NCI-H1417 treated with DMSO at 0.1 percent for 48 hours (cell line): Measurements from ENCODE around the gene GHRHR.

Experiments
- DNase-seq: peaks from one replicate; lab custom pipeline; 2025; lab: John Stamatoyannopoulos, UW

GHRHR gene

GRCh38 chr7:30968747-30969603 lies 5.2 kb downstream of the GHRHR start:
- DNase-seq = no peak

GRCh38 chr7:30969604-30969970 lies 5.8 kb downstream of the GHRHR start:
- DNase-seq = no peak

GRCh38 chr7:30970074-30970473 lies 6.3 kb downstream of the GHRHR start:
- DNase-seq = no peak

- no peak for DNase-seq
Measured at GRCh38 chr7:30970594-30971094, 6.9 kb downstream of the GHRHR start.

GRCh38 chr7:30971440-30971839 lies 7.7 kb downstream of the GHRHR start:
- DNase-seq = no peak

GRCh38 chr7:30971840-30972563 lies 8.2 kb downstream of the GHRHR start:
- DNase-seq = no peak

GRCh38 chr7:30973292-30973691 lies 9.5 kb downstream of the GHRHR start:
- DNase-seq = no peak

- no peak for DNase-seq
Measured at GRCh38 chr7:30973791-30974604, 10.2 kb downstream of the GHRHR start.

- no peak for DNase-seq
Measured at GRCh38 chr7:30974605-30975255, 11.0 kb downstream of the GHRHR start.

- no peak for DNase-seq
Measured at GRCh38 chr7:30975256-30975899, 11.6 kb downstream of the GHRHR start.

GRCh38 chr7:30976381-30976780 lies 12.6 kb downstream of the GHRHR start:
- no peak for DNase-seq

- DNase-seq = no peak
Measured at GRCh38 chr7:30977222-30977621, 13.5 kb downstream of the GHRHR start.

GRCh38 chr7:30977896-30978564 lies 14.3 kb downstream of the GHRHR start:
- DNase-seq = no peak

- DNase-seq = no peak
Measured at GRCh38 chr7:30979027-30979426, 15.3 kb downstream of the GHRHR start.

- DNase-seq = no peak
Measured at GRCh38 chr7:30980194-30980593, 16.4 kb downstream of the GHRHR start.

GRCh38 chr7:30980751-30981150 lies 17.0 kb downstream of the GHRHR start:
- no peak for DNase-seq

- peak; percentile 54 for DNase-seq
Measured at GRCh38 chr7:30983042-30983913, 19.5 kb downstream of the GHRHR start.

- DNase-seq = no peak
Measured at GRCh38 chr7:30983914-30984247, 20.1 kb downstream of the GHRHR start.

- DNase-seq = no peak
Measured at GRCh38 chr7:30984359-30985107, 20.8 kb downstream of the GHRHR start.
